ENCODE results near the gene DDX5.

DDX5 gene

DNA sequence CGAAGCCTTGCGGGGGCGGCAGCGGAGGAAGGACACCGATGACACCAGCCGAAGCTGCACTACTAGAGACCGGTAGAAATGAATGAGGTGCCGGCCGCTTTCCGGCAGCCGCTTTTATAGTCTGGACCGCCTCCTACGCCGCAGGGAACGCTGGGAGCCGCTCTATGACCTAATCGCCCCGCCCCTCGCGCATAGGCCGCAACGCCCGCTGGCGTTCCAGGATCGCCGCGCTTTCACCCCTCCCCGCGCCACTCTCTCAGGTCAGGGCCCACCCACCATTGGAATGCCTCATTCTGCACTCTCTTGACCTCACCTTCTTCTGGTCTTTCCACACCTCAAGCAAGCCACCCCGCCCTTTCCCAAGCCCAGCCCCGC, at the start of gene DDX5:
Gene DDX5 (minus strand): TSS at position 89 of the 375 bp plus-strand sequence. CDS start 170 bp downstream, outside the sequence.
- DNase-seq (ENCODE audit: insufficient read length, low spot score) (peak; percentile 57), FAIRE-seq (no peak)
- TF ChIP-seq, protein P1, sequence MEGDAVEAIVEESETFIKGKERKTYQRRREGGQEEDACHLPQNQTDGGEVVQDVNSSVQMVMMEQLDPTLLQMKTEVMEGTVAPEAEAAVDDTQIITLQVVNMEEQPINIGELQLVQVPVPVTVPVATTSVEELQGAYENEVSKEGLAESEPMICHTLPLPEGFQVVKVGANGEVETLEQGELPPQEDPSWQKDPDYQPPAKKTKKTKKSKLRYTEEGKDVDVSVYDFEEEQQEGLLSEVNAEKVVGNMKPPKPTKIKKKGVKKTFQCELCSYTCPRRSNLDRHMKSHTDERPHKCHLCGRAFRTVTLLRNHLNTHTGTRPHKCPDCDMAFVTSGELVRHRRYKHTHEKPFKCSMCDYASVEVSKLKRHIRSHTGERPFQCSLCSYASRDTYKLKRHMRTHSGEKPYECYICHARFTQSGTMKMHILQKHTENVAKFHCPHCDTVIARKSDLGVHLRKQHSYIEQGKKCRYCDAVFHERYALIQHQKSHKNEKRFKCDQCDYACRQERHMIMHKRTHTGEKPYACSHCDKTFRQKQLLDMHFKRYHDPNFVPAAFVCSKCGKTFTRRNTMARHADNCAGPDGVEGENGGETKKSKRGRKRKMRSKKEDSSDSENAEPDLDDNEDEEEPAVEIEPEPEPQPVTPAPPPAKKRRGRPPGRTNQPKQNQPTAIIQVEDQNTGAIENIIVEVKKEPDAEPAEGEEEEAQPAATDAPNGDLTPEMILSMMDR (IDR thresholded peaks at IDR 0.05; ENCODE audit: insufficient read depth, missing control alignments): no peak

- DNase-seq (ENCODE audit: insufficient read length, low spot score): no peak
- no peak for FAIRE-seq
- TF ChIP-seq, protein P1 (IDR thresholded peaks at IDR 0.05; ENCODE audit: insufficient read depth, missing control alignments): no peak
Observed at GRCh38 chr17:64555281-64555680, 49.2 kb upstream of the DDX5 start.

- DNase-seq (ENCODE audit: insufficient read length, low spot score): no peak
- TF ChIP-seq, protein P1 (IDR thresholded peaks at IDR 0.05; ENCODE audit: insufficient read depth, missing control alignments): no peak
- no peak for FAIRE-seq
Observed at GRCh38 chr17:64554028-64554637, 48.0 kb upstream of the DDX5 start.

GRCh38 chr17:64551461-64551860, 45.4 kb upstream of the DDX5 start:
- no peak for FAIRE-seq
- no peak for DNase-seq (ENCODE audit: insufficient read length, low spot score)
- TF ChIP-seq, protein P1 (IDR thresholded peaks at IDR 0.05; ENCODE audit: insufficient read depth, missing control alignments): no peak

DNA sequence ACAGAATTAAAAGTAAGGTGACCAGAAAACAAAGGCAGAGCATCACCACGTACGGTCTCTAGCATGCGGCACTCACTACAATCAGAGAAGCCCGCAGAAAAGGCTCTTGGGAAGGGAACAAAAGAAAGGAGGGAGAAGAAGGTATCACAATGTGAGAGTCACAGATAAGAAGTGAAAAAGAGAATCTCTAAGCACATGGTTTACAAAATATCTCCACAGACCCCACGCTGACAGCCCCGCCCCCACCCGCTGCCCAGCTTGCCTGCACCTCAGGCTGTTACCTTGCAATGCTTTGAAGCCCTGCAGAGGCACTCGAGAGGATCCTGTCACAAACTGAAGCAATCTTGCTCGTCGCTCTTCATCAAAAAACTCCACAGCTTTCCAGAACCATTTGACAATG, 41.2 kb upstream of the DDX5 start:
- TF ChIP-seq, protein P1 (IDR thresholded peaks at IDR 0.05; ENCODE audit: insufficient read depth, missing control alignments): no peak
- FAIRE-seq (no peak), DNase-seq (ENCODE audit: insufficient read length, low spot score) (no peak)

GRCh38 chr17:64546716-64547115, 40.6 kb upstream of the DDX5 start:
- TF ChIP-seq, protein P1 (IDR thresholded peaks at IDR 0.05; ENCODE audit: insufficient read depth, missing control alignments): no peak
- FAIRE-seq: no peak

GRCh38 chr17:64544742-64545141, 38.7 kb upstream of the DDX5 start:
- FAIRE-seq: no peak
- TF ChIP-seq, protein P1 (IDR thresholded peaks at IDR 0.05; ENCODE audit: insufficient read depth, missing control alignments): no peak

More at GRCh38 chr17:64546716-64547115, 40.6 kb upstream of the DDX5 start:
- no peak for DNase-seq (ENCODE audit: insufficient read length, low spot score)

More at GRCh38 chr17:64544742-64545141, 38.7 kb upstream of the DDX5 start:
- DNase-seq (ENCODE audit: insufficient read length, low spot score): no peak

All from D721Med (cell line).